GM12873 (cell line): ENCODE results near the gene STAB1.

Experiments
- CTCF ChIP-seq: IDR thresholded peaks from 2 replicates; pipeline ENCODE4 v1.5.1; 2012; ENCODE audit warnings: low read depth, mild to moderate bottlenecking, moderate library complexity, low read length, control low read depth; ENCODE audit not compliant: insufficient read depth; ENCODE audit errors: missing control alignments

Gene STAB1

GRCh38 chr3:52557011-52557960 lies 62.1 kb downstream of the STAB1 start:
- TF ChIP-seq CTCF = no peak

GRCh38 chr3:52558436-52558835 lies 63.3 kb downstream of the STAB1 start:
- no peak for TF ChIP-seq CTCF

- TF ChIP-seq CTCF = no peak
These were observed 66.0 kb downstream of the STAB1 start for GRCh38 chr3:52561028-52561747.

- no peak for TF ChIP-seq CTCF
These were observed 68.8 kb downstream of the STAB1 start for GRCh38 chr3:52563984-52564383.

- TF ChIP-seq CTCF = no peak
These were observed 72.9 kb downstream of the STAB1 start for GRCh38 chr3:52568069-52568468.

GRCh38 chr3:52570076-52570475 lies 74.9 kb downstream of the STAB1 start:
- TF ChIP-seq CTCF = no peak

- no peak for TF ChIP-seq CTCF
These were observed 77.1 kb downstream of the STAB1 start for GRCh38 chr3:52572221-52572620.
